NCI-H187 (cell line): Measurements from ENCODE around the gene PHACTR4.
"Not testable (repeated sequence)": the region's sequence is repeated elsewhere in the genome, so short reads cannot be mapped to it uniquely, and the experiment has no call there.

Experiments used
- DNase-seq, 2 experiments: peaks; one replicate each; lab custom pipeline; 2025; lab: John Stamatoyannopoulos, UW

Gene PHACTR4

DNA sequence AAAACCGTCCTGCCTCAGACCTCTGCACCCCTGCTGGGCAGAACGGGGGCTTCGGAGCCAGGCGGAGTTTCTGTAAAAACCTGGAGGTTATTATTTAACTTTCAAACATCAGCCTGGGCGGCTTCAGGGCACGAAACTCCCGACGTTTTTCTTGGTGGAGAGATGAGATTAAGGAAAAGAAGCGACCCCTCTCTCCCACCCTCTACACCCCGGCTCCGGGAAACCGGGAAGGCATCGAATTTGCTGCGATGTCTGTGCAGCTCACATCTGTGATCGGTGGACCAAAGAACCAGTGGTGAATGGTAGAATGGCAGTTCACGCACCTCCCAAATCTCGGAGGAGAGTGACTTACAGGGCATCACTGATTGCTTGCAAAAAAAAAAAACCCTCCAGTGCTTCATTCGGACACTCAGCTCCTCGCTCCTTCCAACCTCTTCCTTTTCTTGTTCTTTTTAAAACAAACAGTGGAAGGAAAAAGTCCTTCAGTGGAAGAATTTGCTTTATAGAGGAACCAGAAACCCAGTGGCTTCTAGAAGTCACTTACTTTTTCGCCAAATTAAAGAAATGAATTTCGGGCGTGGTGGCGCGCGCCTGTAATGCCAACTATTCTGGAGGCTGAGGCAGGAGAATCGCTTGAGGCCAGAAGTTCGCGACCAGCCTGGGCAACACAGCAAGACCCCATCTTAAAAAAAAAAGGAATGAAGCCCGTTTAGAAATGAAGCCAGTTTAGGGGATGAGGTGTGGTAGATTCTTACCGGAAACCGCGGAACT, 884 bp downstream of the PHACTR4 start:
- peak in 1 of 2 experiments; percentile 15 for DNase-seq

GRCh38 chr1:28371010-28371377, 1.5 kb downstream of the PHACTR4 start:
- DNase-seq = no peak

DNA sequence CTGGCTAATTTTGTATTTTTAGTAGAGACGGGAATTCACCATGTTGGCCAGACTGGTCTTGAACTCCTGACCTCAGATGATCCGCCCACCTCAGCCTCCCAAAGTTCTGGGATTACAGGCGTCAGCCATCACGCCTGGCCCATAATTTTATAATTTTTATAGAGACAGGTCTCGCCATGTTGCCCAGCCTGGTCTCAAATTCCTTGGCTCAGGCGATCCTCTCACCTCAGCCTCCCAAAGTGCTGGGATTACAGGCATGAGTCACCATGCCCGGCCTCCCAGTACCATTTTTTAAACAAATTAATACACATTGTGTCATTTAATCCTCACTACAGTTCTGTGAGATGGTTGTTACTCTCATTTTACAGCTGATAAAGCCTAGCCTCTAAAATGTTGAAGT, 3.9 kb downstream of the PHACTR4 start:
- not testable (repeated sequence) for DNase-seq

GRCh38 chr1:28374297-28374696, 4.8 kb downstream of the PHACTR4 start:
- no peak for DNase-seq

GRCh38 chr1:28375598-28375997, 6.1 kb downstream of the PHACTR4 start:
- DNase-seq = not testable (repeated sequence)

DNA sequence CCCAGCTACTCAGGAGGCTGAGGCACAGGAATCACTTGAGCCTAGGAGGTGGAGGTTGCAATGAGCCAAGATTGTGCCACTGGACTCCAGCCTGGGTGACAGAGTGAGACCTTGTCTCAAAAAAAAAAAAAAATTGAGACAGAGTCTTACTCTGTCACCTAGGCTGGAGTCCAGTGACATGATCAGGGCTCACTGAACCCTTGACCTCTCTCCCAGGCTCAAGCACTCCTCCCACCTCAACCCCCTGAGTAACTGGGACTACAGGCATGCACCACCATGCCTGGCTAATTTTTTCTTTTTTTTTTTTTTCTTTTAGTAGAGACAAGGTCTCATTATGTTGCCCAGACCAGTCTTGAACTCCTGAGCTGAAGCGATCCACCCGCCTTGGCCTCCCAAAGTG, 6.7 kb downstream of the PHACTR4 start:
- DNase-seq = not testable (repeated sequence)

DNA sequence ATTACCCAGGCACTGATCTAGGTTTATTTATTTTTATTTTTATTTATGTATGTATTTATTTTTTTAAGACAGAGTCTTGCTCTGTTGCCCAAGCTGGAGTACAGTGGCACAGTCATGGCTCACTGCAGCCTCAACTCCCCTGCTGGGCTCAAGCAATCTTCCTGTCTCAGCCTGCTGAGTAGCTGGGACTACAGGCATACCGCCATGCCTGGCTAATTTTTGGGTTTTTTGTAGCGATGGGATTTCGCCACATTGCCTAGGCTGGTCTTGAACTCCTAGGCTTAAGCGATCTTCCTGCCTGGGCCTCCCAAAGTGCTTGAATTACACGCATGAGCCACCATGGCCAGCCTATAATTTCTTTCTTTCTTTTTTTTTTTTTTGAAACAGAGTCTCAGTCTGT, 9.4 kb downstream of the PHACTR4 start:
- no peak for DNase-seq

DNA sequence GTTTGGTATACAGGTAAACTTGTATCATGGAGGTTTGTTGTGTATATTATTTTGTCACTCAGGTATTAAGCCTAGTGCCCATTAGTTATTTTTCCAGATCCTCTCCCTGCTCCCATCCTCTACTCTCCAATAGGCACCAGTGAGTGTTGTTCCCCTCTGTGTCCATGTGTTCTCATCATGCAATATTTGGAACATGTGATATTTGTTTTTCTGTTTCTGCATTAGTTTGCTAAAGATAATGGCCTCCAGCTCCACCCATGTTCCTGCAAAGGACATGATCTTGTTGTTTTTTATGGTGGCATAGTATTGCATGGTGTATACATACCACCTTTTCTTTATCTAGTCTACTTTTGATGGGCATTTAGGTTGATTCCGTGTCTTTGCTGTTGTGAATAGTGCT, 10.9 kb downstream of the PHACTR4 start:
- no peak for DNase-seq

DNA sequence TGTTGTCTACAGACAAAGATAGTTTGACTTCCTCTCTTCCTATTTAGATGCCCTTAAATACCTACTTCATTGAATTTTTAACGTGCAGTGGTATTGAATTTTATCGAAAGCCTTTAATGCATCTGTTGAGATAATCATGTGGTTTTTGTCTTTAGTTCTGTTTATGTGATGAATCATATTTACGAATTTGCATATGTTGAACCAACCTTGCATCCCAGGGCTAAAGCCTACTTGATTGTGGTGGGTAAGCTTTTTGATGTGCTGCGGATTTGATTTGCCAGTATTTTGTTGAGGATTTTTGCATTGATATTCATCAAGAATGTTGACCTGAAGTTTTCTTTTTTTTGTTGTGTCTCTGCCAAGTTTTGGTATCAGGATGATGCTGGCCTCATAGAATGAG, 14.2 kb downstream of the PHACTR4 start:
- not testable (repeated sequence) for DNase-seq

DNA sequence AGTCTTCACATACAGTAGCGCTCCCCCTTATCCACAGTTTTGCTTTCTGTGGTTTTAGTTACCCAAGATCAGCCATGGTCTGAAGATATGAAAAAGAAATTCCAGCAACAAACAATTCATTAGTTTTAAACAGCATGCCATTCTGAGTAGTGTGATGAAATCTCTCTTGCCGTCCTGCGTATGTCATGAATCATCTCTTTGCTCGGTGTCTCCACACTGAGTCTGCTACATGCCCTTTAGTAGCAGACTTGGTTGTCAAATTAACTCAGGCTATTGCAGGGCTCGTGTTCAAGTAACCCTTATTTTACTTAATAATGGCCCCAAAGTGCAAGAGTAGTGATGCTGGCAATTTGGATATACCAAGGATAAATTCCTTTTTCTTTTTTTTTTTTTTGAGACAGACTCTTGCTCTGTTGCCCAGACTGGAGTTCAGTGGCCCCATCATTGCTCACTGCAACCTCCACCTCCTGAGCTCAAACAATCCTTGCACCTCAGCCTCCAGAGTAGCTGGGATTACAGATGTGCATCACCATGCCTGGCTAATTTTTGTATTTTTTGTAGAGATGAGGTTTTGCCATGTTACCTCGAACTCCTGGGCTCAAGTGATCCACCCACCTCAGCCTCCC, 22.6 kb downstream of the PHACTR4 start:
- no peak for DNase-seq

- no peak for DNase-seq
These were observed 24.6 kb downstream of the PHACTR4 start for GRCh38 chr1:28394136-28394535.

DNA sequence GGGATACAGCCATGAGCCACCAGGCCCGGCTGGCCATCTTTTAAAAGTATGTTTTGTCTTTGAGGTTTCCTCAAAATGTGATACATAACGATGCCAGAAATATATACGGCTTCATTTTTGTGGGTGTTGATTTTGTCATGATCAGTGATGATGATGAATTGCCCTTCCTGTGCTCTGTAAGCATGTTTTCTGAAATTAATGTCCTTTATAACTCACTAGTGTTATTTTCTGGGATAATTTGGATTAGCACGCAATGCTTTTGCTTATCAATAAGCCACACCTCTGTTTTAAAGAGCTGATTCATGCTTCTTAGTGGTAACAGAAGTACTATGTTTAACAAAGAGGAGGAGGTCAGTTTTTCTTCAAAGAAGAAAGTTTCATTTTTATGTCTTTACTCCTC, 25.6 kb downstream of the PHACTR4 start:
- no peak for DNase-seq

DNA sequence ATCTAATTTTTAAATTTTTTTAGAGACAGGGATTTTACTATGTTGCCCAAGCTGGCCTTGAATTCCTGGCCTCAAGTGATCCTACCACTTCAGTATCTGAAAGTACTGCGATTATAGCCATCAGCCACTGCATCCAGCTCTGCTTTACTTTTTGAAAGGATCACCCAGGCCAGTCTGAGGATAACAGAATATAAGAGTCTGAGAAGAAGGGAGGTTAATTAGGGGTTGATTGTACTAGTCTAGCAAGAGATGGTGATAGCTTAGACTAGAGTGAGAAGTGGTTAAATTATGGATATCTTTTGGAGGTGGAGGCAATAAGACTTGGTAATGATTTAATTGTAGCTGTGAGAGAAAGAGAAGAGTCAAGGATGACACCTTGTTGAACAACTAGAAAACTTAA, 32.2 kb downstream of the PHACTR4 start:
- DNase-seq = no peak

- no peak for DNase-seq
These were observed 39.5 kb downstream of the PHACTR4 start for GRCh38 chr1:28409090-28409489.

GRCh38 chr1:28411656-28412055, 42.1 kb downstream of the PHACTR4 start:
- no peak for DNase-seq

GRCh38 chr1:28412731-28413130, 43.2 kb downstream of the PHACTR4 start:
- no peak for DNase-seq

DNA sequence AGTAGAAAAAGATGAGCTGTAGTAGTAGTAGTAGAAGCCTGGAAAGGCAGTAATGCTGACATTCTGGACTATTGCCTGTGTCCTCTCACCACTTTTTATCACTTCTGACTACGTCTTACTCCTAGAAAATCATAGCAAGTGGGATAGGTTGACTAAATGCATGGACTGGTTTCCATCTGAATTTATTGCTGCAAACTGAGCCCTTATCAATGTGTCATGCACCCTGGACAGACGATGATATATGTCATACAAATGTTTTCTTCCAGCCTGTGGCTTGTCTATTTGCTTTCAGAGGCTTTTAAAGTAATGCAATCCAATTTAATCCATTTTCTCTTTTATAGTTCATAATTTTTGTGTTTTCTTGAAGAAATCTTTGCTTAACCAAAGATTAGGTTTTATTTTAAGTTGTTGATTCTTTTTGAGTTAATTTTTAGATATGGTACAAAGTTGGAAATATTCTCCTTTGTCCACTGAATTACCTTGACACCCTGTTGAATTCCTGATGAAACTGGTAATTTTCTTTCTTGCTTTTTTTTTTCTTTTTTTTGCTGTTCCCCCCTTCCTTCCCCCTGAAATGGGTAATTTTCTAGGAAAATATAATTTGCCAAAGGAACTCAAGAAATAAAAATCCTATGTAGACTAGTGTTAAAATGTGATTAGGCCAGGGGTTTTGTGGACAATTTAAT, 47.1 kb downstream of the PHACTR4 start:
- no peak for DNase-seq

- no peak for DNase-seq
These were observed 47.9 kb downstream of the PHACTR4 start for GRCh38 chr1:28417441-28417922.

- no peak for DNase-seq
These were observed 48.5 kb downstream of the PHACTR4 start for GRCh38 chr1:28417926-28418637.

DNA sequence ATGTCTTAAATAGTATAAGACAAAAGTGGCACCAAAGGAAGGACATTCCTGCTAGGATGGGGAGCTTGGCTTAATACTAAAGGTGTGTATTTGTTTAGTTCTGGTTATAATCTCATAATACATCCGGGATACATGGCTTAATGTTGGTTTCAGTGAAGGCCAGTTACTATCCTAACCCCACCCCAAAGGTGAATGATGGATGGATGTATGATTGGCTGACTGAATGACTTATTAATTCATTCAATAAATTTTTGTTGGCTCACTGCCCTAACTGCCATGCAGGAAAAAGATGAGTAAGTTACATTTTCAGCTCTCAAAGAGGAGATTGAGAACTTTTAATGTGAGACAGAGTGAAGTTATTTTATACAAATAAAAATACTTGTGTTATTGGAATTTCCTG, 52.2 kb downstream of the PHACTR4 start:
- DNase-seq = no peak

- no peak for DNase-seq
These were observed 57.3 kb downstream of the PHACTR4 start for GRCh38 chr1:28426831-28427230.

GRCh38 chr1:28428012-28428411, 58.5 kb downstream of the PHACTR4 start:
- no peak for DNase-seq
